GM12878 (cell line): ENCODE measurements around the gene PIP4K2A. TPM values are rescaled to one million over a fixed set of nuclear protein-coding genes. Genes with fewer than 3 reads are reported as not detected.

Experiments used
- CREM ChIP-seq: IDR thresholded peaks from 2 replicates; pipeline ENCODE4 v1.6.1; 2014; ENCODE audit warnings: antibody characterized with exemption, low read depth
- EP300 ChIP-seq, 2 experiments: fragments of 150-350 bp in 1 of 2; IDR thresholded peaks; 2 replicates each; pipeline ENCODE4 v1.6.1; 2011 to 2012; ENCODE audit warnings: low read depth in 2 of 2, low read length in 2 of 2, borderline replicate concordance in 1 of 2, improper control_type of control experiment in 1 of 2, inconsistent platforms in 1 of 2; ENCODE audit not compliant: control insufficient read depth in 1 of 2
- LARP7 ChIP-seq: fragments of 450-650 bp; IDR thresholded peaks from 2 replicates; pipeline ENCODE4 v1.6.1; 2017; ENCODE audit warnings: mild to moderate bottlenecking
- MTA3 ChIP-seq: IDR thresholded peaks from 2 replicates; pipeline ENCODE4 v1.6.1; 2012; ENCODE audit warnings: low read length, inconsistent platforms, borderline replicate concordance
- PAX8 ChIP-seq: fragments of 450-650 bp; IDR thresholded peaks from 2 replicates; pipeline ENCODE4 v1.6.1; 2017; ENCODE audit warnings: mild to moderate bottlenecking, moderate library complexity
- RAD21 ChIP-seq: IDR thresholded peaks from 2 replicates; pipeline ENCODE4 v1.6.1; 2011; ENCODE audit warnings: mild to moderate bottlenecking, low read depth, low read length, moderate library complexity; ENCODE audit not compliant: insufficient read depth
- SIX5 ChIP-seq: IDR thresholded peaks from 2 replicates; pipeline ENCODE4 v1.6.1; 2011; ENCODE audit warnings: mild to moderate bottlenecking, low read depth, low read length, moderate library complexity; ENCODE audit not compliant: severe bottlenecking
- SMC3 ChIP-seq: IDR thresholded peaks from 2 replicates; pipeline ENCODE4 v1.6.1; 2011; ENCODE audit warnings: low read length, improper control_type of control experiment, borderline replicate concordance
- SP1 ChIP-seq: IDR thresholded peaks from one replicate; pipeline ENCODE4 v1.6.1; 2011; ENCODE audit warnings: low read depth, low read length
- SREBF2 ChIP-seq: IDR thresholded peaks from 2 replicates; pipeline ENCODE4 v1.6.1; 2012; ENCODE audit warnings: mild to moderate bottlenecking, low read length
- TAF1 ChIP-seq: IDR thresholded peaks from 2 replicates; pipeline ENCODE4 v1.6.1; 2011; ENCODE audit warnings: mild to moderate bottlenecking, low read depth, low read length, borderline replicate concordance
- ZNF24 ChIP-seq: fragments of 450-650 bp; IDR thresholded peaks from 2 replicates; pipeline ENCODE4 v1.6.1; 2017; ENCODE audit warnings: antibody characterized with exemption, mild to moderate bottlenecking
- polyA plus RNA-seq, 11 experiments: library from polyadenylated mRNA; depleted of rRNA in 4 of 11; unstranded in 6 of 11; stranded (reverse) in 5 of 11; fragments of >200 nt; fragmentation: Nextera tagmentation in 4 of 11; fragmentation: Illumina TruSeq in 1 of 11; extraction: Ambion mirVana in 4 of 11; extraction: Trizol in 1 of 11; gene quantifications; 1 replicate in 1 of 11; 2 replicates in 10 of 11; pipeline versions ENCODE4 v1.2.1 to v1.2.3, GENCODE V29; 2011 to 2016; ENCODE audit warnings: inconsistent platforms in 2 of 11, missing spikeins in 2 of 11, low read depth in 1 of 11
- total RNA-seq, 4 experiments: library from RNA; depleted of rRNA in 3 of 4; stranded (reverse); fragments of >200 nt in 3 of 4; fragmentation: Illumina TruSeq in 1 of 4; extraction: Trizol in 1 of 4; gene quantifications; 2 replicates each; pipeline versions ENCODE4 v1.2.1 to v1.2.3, GENCODE V29; 2013 to 2021
- TF ChIP-seq, protein P1 (sequence below): IDR thresholded peaks from 2 replicates; pipeline ENCODE4 v1.6.1; 2011; ENCODE audit warnings: mild to moderate bottlenecking, low read depth, low read length, moderate library complexity; ENCODE audit not compliant: insufficient replicate concordance
- TF ChIP-seq, protein P2 (sequence below): fragments of 450-650 bp; formaldehyde crosslinking; IDR thresholded peaks from 2 replicates; pipeline ENCODE4 v1.4.0; 2020; ENCODE audit warnings: mild to moderate bottlenecking, moderate library complexity

PIP4K2A gene
- total and polyA plus RNA-seq, 10 of the 15 experiments (the other 5 are each of a cell fraction or from before 2014, with no cell fraction given): 54.3 to 139 (median 84.4) TPM

DNA sequence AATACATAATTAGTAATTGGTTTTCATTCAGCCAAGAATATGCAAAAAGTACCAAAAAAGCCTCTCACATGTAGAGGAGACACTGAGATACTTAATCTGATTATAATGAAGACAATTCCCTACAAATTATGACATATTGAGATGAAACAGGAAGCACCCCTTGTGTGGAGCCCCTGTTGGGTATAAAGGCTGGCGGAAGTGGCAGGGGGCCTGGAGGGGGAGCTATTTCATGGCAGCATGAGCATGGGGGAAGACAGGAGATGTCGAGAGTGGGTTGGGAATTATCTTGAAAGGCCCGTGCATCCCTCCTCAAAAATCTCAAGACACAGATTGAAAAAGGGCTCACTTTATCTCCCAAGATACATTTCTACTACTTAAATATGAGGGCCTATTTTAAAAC lies 96.9 kb downstream of the PIP4K2A start (continued):
- TF ChIP-seq, protein P1, sequence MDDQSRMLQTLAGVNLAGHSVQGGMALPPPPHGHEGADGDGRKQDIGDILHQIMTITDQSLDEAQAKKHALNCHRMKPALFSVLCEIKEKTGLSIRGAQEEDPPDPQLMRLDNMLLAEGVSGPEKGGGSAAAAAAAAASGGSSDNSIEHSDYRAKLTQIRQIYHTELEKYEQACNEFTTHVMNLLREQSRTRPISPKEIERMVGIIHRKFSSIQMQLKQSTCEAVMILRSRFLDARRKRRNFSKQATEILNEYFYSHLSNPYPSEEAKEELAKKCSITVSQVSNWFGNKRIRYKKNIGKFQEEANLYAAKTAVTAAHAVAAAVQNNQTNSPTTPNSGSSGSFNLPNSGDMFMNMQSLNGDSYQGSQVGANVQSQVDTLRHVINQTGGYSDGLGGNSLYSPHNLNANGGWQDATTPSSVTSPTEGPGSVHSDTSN: no peak
- no peak for TF ChIP-seq EP300 (IDR thresholded peaks at IDR 0.05; ENCODE audit: borderline replicate concordance in 1 of 2, control insufficient read depth in 1 of 2, low read depth in 2 of 2, low read length in 2 of 2)
- TF ChIP-seq SIX5: no peak
- TF ChIP-seq SP1: no peak
- TF ChIP-seq SREBF2: no peak
- TF ChIP-seq, protein P2, sequence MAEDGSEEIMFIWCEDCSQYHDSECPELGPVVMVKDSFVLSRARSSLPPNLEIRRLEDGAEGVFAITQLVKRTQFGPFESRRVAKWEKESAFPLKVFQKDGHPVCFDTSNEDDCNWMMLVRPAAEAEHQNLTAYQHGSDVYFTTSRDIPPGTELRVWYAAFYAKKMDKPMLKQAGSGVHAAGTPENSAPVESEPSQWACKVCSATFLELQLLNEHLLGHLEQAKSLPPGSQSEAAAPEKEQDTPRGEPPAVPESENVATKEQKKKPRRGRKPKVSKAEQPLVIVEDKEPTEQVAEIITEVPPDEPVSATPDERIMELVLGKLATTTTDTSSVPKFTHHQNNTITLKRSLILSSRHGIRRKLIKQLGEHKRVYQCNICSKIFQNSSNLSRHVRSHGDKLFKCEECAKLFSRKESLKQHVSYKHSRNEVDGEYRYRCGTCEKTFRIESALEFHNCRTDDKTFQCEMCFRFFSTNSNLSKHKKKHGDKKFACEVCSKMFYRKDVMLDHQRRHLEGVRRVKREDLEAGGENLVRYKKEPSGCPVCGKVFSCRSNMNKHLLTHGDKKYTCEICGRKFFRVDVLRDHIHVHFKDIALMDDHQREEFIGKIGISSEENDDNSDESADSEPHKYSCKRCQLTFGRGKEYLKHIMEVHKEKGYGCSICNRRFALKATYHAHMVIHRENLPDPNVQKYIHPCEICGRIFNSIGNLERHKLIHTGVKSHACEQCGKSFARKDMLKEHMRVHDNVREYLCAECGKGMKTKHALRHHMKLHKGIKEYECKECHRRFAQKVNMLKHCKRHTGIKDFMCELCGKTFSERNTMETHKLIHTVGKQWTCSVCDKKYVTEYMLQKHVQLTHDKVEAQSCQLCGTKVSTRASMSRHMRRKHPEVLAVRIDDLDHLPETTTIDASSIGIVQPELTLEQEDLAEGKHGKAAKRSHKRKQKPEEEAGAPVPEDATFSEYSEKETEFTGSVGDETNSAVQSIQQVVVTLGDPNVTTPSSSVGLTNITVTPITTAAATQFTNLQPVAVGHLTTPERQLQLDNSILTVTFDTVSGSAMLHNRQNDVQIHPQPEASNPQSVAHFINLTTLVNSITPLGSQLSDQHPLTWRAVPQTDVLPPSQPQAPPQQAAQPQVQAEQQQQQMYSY: no peak
- TF ChIP-seq SMC3: peak; percentile 11; the same call in 1 of the 2 replicates
- no peak for TF ChIP-seq ZNF24
- no peak for TF ChIP-seq CREM
- no peak for TF ChIP-seq LARP7
- no peak for TF ChIP-seq PAX8
- TF ChIP-seq RAD21: 0 out of 2 replicates have a peak, but pooled peaks have one; percentile 19
- no peak for TF ChIP-seq TAF1
- TF ChIP-seq MTA3: no peak
